Measurements from ENCODE around the gene DOCK8.
"Not testable (repeated sequence)": the region's sequence is repeated elsewhere in the genome, so short reads cannot be mapped to it uniquely, and the experiment has no call there.

The DOCK8 gene

DNA sequence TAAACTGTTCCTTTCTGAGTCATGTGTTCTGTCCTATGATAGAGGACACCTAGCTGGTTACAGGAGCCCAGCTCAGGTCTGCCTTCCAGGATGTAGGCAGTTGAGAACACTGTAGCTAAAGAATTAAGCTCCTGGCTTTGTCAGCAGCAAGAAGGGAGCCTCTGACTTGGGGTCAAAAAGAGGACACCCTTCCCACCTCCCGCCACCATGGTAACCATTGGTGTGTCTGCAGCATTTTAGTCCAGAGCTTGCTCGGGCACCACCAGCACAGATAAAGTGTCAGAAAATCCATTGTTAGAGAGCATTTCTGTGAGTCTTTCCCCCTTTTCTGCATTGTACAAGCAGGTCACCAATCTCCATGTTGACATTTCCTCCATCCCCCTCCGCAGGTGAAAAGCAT lies 181.7 kb downstream of the DOCK8 start:
- H3K27me3 Mint-ChIP-seq: no peaks in the 10 kb centered on the region
- H3K9me3 Mint-ChIP-seq: no peaks in the 10 kb centered on the region
- H3K4me3 Mint-ChIP-seq: no peak overlapping the region
- H3K36me3 Mint-ChIP-seq: peaks cover 59% of the 10 kb centered on the region
- no peaks in the 10 kb centered on the region for H3K4me1 Mint-ChIP-seq
- H3K27ac Mint-ChIP-seq: no peak overlapping the region
- DNase-seq: no peak
- CTCF ChIA-PET: no interaction called here

DNA sequence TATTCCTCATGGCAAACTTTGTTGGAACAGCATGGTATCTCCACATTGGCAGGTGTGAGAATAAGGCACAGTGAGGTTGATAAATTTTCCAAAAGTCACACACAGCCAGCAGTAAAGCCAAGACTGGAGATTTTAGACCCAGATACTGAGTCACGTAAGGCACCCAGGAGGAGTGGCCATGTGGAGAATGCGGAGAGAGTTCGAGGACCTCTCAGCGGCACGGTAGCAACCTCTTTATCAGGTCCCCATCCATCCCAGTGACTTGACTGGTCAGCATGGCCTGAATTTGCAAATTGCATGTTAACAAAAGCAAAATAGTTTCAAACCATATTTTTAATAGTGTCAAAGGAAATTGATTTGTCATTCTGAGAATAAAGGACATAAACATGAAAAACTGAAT lies 183.4 kb downstream of the DOCK8 start:
- no peak overlapping the region for H3K4me3 Mint-ChIP-seq
- CTCF ChIA-PET: no interaction called here
- no peaks in the 10 kb centered on the region for H3K27me3 Mint-ChIP-seq
- H3K27ac Mint-ChIP-seq: no peak overlapping the region
- H3K36me3 Mint-ChIP-seq: peaks cover 65% of the 10 kb centered on the region
- no peak for DNase-seq
- no peaks in the 10 kb centered on the region for H3K9me3 Mint-ChIP-seq
- H3K4me1 Mint-ChIP-seq: no peaks in the 10 kb centered on the region

GRCh38 chr9:401223-401622 lies 186.6 kb downstream of the DOCK8 start:
- H3K36me3 Mint-ChIP-seq: peaks cover 70% of the 10 kb centered on the region
- H3K27me3 Mint-ChIP-seq: no peaks in the 10 kb centered on the region
- H3K9me3 Mint-ChIP-seq: no peaks in the 10 kb centered on the region
- H3K4me1 Mint-ChIP-seq: no peaks in the 10 kb centered on the region
- no peak for DNase-seq
- no peak overlapping the region for H3K4me3 Mint-ChIP-seq
- H3K27ac Mint-ChIP-seq: peak overlapping the region; percentile 15
- CTCF ChIA-PET: no interaction called here

DNA sequence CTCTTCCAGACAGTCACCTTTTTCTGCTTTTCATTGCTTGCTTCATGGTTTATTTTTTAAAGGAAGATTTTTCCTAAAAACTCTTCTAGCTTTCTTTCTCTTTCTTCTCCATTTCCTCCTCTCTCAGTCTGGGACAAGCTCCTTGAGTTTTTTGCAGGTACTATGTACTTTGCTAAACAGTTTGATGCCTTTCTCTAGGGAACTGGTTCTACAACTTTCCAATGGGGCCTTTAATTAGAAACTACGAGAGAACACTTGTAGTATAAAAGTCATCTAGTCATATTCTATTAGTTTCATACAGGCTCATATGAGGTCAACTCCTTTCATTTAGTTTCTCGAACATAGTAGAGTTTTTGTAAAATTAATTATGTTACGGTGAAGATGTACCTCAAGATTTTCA lies 189.6 kb downstream of the DOCK8 start:
- Mint-ChIP-seq H3K4me1 (no peaks in the 10 kb centered on the region), H3K9me3 (no peaks in the 10 kb centered on the region), H3K27ac (no peak overlapping the region), H3K36me3 (peaks cover 84% of the 10 kb centered on the region), H3K4me3 (no peak overlapping the region), H3K27me3 (no peaks in the 10 kb centered on the region)
- DNase-seq: no peak
- CTCF ChIA-PET: interaction anchor here (1.3 kb wide), 1 partner anchor 17 kb away, joined by 5 read pairs; no protein-coding TSS in a partner anchor

GRCh38 chr9:405341-405740 lies 190.7 kb downstream of the DOCK8 start:
- H3K36me3 Mint-ChIP-seq: peaks cover 82% of the 10 kb centered on the region
- no peaks in the 10 kb centered on the region for H3K9me3 Mint-ChIP-seq
- no peaks in the 10 kb centered on the region for H3K4me1 Mint-ChIP-seq
- H3K27me3 Mint-ChIP-seq: no peaks in the 10 kb centered on the region
- CTCF ChIA-PET: interaction anchor here (1.5 kb wide), 1 partner anchor 23 kb away, joined by 4 read pairs; no protein-coding TSS in a partner anchor
- H3K27ac Mint-ChIP-seq: no peak overlapping the region
- H3K4me3 Mint-ChIP-seq: no peak overlapping the region
- DNase-seq: no peak

DNA sequence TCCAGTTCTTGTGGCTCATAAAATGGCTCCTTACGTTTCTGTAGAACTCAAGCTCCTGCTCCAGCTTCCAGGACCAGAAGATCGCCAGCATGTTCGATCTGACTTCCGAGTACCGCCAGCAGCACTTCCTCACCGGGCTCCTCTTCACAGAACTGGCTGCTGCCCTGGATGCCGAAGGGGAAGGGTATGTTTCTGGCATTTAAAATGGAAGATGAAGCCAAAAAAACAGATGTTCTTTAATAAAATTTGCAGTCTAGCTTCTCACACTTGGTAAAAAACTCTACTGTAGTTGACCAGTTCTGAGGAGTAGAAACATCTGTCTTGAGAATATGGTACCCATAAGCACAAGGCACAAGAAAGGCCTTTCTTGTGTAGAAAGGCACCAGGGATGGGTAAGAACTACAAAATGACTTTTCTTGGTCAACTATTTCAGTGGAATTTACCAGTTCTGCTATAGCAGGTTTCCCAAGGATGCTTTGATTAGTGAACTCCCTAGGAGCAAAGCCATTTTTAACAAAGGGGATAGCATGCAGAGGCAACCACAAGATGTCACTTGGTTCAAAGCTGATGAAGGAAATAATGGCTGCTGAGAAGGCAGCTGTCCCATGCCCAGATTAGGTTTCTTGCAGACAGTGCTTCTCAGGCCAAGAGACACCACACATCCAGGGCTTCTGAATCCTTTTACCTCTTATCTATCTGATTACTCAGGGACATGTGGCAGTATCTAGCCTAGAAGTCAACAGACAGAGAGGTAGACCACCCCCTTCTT lies 192.4 kb downstream of the DOCK8 start:
- CTCF ChIA-PET: no interaction called here
- Mint-ChIP-seq H3K27ac (no peak overlapping the region), H3K27me3 (no peaks in the 10 kb centered on the region), H3K36me3 (peaks cover 83% of the 10 kb centered on the region), H3K4me3 (no peak overlapping the region), H3K9me3 (no peaks in the 10 kb centered on the region), H3K4me1 (no peaks in the 10 kb centered on the region)
- no peak for DNase-seq

- H3K4me3 Mint-ChIP-seq, DNase-seq, CTCF ChIA-PET, H3K27me3 Mint-ChIP-seq, H3K4me1 Mint-ChIP-seq, H3K9me3 Mint-ChIP-seq, H3K27ac Mint-ChIP-seq: not testable (repeated sequence)
- H3K36me3 Mint-ChIP-seq: peaks cover 73% of the 10 kb centered on the region
Measured at GRCh38 chr9:409655-410054, 195.0 kb downstream of the DOCK8 start.

- Mint-ChIP-seq H3K36me3 (peaks cover 64% of the 10 kb centered on the region), H3K27me3 (no peaks in the 10 kb centered on the region), H3K9me3 (no peaks in the 10 kb centered on the region), H3K4me1 (no peaks in the 10 kb centered on the region), H3K27ac (no peak overlapping the region), H3K4me3 (no peak overlapping the region)
- CTCF ChIA-PET: no interaction called here
- DNase-seq: no peak
Measured at GRCh38 chr9:414595-414994, 199.9 kb downstream of the DOCK8 start.

GRCh38 chr9:419571-420171 lies 205.0 kb downstream of the DOCK8 start:
- CTCF ChIA-PET: interaction anchor here (1.3 kb wide), 1 partner anchor 11 kb away, joined by 3 read pairs; no protein-coding TSS in a partner anchor
- Mint-ChIP-seq H3K27ac (no peak overlapping the region), H3K27me3 (no peaks in the 10 kb centered on the region), H3K4me1 (no peaks in the 10 kb centered on the region), H3K36me3 (peaks cover 73% of the 10 kb centered on the region), H3K4me3 (no peak overlapping the region), H3K9me3 (no peaks in the 10 kb centered on the region)
- no peak for DNase-seq

DNA sequence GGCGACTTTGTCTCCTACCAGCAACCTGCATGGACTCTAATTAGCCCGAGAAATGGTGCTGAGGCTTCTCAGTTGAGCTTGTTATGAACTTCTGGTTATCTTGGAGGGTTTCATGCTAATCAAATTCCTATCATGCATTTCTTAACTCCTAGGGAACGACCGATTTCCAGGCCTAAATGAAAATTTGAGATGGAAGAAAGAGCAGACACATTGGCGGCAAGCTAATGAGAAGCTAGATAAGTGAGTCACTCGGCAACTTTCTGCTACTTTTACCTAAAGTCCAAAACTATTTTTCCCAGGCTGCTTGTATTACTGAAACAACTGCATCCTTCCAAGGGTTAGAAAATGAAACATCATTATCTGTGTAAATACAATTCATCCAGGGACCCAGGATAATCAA lies 207.2 kb downstream of the DOCK8 start:
- Mint-ChIP-seq H3K9me3 (no peaks in the 10 kb centered on the region), H3K4me1 (no peaks in the 10 kb centered on the region), H3K27me3 (no peaks in the 10 kb centered on the region), H3K4me3 (no peak overlapping the region), H3K36me3 (peaks cover 70% of the 10 kb centered on the region), H3K27ac (peak overlapping the region; percentile 4)
- CTCF ChIA-PET: no interaction called here
- no peak for DNase-seq

GRCh38 chr9:426264-426663 lies 211.6 kb downstream of the DOCK8 start:
- CTCF ChIA-PET: no interaction called here
- no peaks in the 10 kb centered on the region for H3K9me3 Mint-ChIP-seq
- H3K27me3 Mint-ChIP-seq: no peaks in the 10 kb centered on the region
- peaks cover 67% of the 10 kb centered on the region for H3K36me3 Mint-ChIP-seq
- H3K27ac Mint-ChIP-seq: no peak overlapping the region
- DNase-seq: no peak
- H3K4me1 Mint-ChIP-seq: no peaks in the 10 kb centered on the region
- no peak overlapping the region for H3K4me3 Mint-ChIP-seq

DNA sequence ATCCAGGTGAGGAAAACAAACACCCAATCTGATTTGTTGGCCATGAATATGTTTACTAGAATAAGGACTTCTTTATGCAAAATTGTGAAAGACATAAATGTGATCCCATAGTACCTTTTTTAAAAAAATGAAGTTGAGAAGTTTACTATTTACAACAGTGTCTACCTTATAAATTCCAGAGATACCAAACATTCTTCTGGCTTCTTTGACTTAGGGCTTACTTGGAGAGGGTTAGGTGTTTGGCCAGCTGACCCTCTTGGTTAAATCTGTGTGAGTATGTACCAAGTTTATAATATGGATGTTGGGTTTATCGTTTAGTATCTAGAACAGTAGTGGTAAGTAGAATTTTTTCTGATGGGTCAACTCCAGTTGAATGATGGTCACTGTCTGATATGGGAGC lies 212.3 kb downstream of the DOCK8 start:
- H3K4me3 Mint-ChIP-seq: no peak overlapping the region
- DNase-seq: no peak
- H3K36me3 Mint-ChIP-seq: peaks cover 64% of the 10 kb centered on the region
- no peaks in the 10 kb centered on the region for H3K9me3 Mint-ChIP-seq
- no peak overlapping the region for H3K27ac Mint-ChIP-seq
- no peaks in the 10 kb centered on the region for H3K4me1 Mint-ChIP-seq
- CTCF ChIA-PET: no interaction called here
- no peaks in the 10 kb centered on the region for H3K27me3 Mint-ChIP-seq

GRCh38 chr9:431701-432100 lies 217.0 kb downstream of the DOCK8 start:
- H3K4me1 Mint-ChIP-seq: no peaks in the 10 kb centered on the region
- H3K4me3 Mint-ChIP-seq: no peak overlapping the region
- peaks cover 76% of the 10 kb centered on the region for H3K36me3 Mint-ChIP-seq
- no peaks in the 10 kb centered on the region for H3K9me3 Mint-ChIP-seq
- no peak overlapping the region for H3K27ac Mint-ChIP-seq
- CTCF ChIA-PET: interaction anchor here (0.8 kb wide), 1 partner anchor 32 kb away, joined by 3 read pairs; no protein-coding TSS in a partner anchor
- no peak for DNase-seq
- H3K27me3 Mint-ChIP-seq: no peaks in the 10 kb centered on the region

DNA sequence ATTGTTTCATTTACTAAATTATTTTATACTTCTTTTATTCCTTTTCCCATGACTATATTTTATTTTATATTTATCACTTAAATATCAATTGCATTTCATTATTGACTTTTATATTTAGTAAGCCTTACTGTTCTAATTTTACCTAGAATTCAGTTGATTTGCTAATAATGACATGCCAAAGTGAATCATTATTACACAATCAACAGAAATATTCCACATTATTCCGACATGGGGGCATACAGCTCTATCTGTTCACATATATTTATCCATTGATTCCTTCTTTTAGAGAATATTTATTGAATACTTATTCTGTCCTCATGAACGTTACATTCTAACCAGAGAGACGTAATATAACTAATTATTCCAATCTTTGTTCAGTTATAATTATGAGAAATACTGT lies 221.8 kb downstream of the DOCK8 start:
- Mint-ChIP-seq H3K9me3 (no peaks in the 10 kb centered on the region), H3K4me1 (no peaks in the 10 kb centered on the region), H3K27me3 (no peaks in the 10 kb centered on the region), H3K36me3 (peaks cover 82% of the 10 kb centered on the region), H3K27ac (peak overlapping the region; percentile 65), H3K4me3 (no peak overlapping the region)
- CTCF ChIA-PET: no interaction called here
- no peak for DNase-seq

DNA sequence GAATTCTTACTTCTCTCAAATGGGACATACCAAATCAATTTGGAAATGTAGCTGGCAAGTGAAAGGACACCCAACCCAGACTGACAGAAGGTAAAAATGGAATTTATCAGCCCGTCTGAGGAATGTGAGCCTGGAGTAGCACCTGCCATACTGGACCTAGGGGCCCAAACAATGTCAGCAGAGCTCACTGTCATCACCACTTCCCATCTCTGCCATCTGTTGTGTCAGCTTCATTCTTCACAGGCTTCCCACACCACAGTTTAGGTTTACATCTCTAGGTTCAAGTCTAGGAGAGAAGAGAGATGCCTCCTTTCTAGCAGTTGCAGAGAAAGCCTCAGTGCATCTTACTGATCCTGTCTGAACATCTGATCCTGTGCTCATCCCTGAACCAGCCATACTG lies 222.4 kb downstream of the DOCK8 start:
- no peak overlapping the region for H3K4me3 Mint-ChIP-seq
- no peak for DNase-seq
- peaks cover 82% of the 10 kb centered on the region for H3K36me3 Mint-ChIP-seq
- H3K27ac Mint-ChIP-seq: peak overlapping the region; percentile 17
- H3K9me3 Mint-ChIP-seq: no peaks in the 10 kb centered on the region
- CTCF ChIA-PET: no interaction called here
- no peaks in the 10 kb centered on the region for H3K4me1 Mint-ChIP-seq
- no peaks in the 10 kb centered on the region for H3K27me3 Mint-ChIP-seq

Measured in activated naive CD4-positive, alpha-beta T cell treated with anti-CD3 and anti-CD28 coated beads, Interleukin-2, amount 10 ng/mL, durations not matched to agents 7 days and 5 days (primary cell).